Kidney (tissue), 14 donors: Measurements from ENCODE around the gene F2. TPM values are rescaled to one million over a fixed set of nuclear protein-coding genes. Genes with fewer than 3 reads are reported as not detected.
A peak's percentile ranks its signal among the peaks of the same experiment; 100 is the strongest.

ENCODE experiments used
- DNase-seq, 5 donors: peaks; one replicate each; pipeline ENCODE4 v3.0.0-alpha.2; 2013 to 2020
- FAIRE-seq: peaks from 2 replicates; lab custom pipeline; 2012; peaks lifted over from hg19 to GRCh38; lab: Jason Lieb, UNC
- H3K27ac ChIP-seq, 2 donors: one replicate each; pipeline ENCODE4 v1.7.0; 2013; ENCODE audit warnings: low read depth in 2 of 2, low read length in 2 of 2, inconsistent platforms in 1 of 2
- H3K27me3 ChIP-seq: one replicate; pipeline ENCODE4 v1.7.1; 2013; ENCODE audit warnings: low read length, inconsistent platforms; ENCODE audit not compliant: control insufficient read depth, insufficient read depth
- H3K36me3 ChIP-seq, 3 donors: one replicate each; pipeline versions ENCODE4 v1.7.0 to v1.7.1; 2013; ENCODE audit warnings: low read length in 3 of 3, control low read depth in 1 of 3, inconsistent platforms in 1 of 3; ENCODE audit not compliant: insufficient read depth in 3 of 3, control insufficient read depth in 2 of 3
- H3K4me1 ChIP-seq, 3 donors: one replicate each; pipeline versions ENCODE4 v1.7.0 to v1.7.1; 2013; ENCODE audit warnings: low read length in 3 of 3, inconsistent platforms in 1 of 3, low read depth in 1 of 3; ENCODE audit not compliant: control insufficient read depth in 2 of 3, insufficient read depth in 2 of 3
- H3K4me3 ChIP-seq, 3 donors: one replicate each; pipeline versions ENCODE4 v1.7.0 to v1.8.1; 2013; ENCODE audit warnings: low read length in 3 of 3, control low read depth in 1 of 3, inconsistent platforms in 1 of 3
- H3K9ac ChIP-seq, 3 donors: one replicate each; pipeline versions ENCODE4 v1.7.0 to v1.7.1; 2013; ENCODE audit warnings: low read length in 3 of 3, control low read depth in 1 of 3, inconsistent platforms in 1 of 3
- H3K9me3 ChIP-seq, 3 donors: one replicate each; pipeline versions ENCODE4 v1.7.0 to v1.7.1; 2013; ENCODE audit warnings: low read length in 3 of 3, control low read depth in 1 of 3, inconsistent platforms in 1 of 3; ENCODE audit not compliant: control insufficient read depth in 2 of 3, insufficient read depth in 1 of 3
- CTCF ChIP-seq: IDR thresholded peaks from 3 replicates; pipeline ENCODE4 v1.5.1; 2012; ENCODE audit warnings: mild to moderate bottlenecking, moderate library complexity, borderline replicate concordance; ENCODE audit not compliant: insufficient read depth; ENCODE audit errors: extremely low read depth
- intact Hi-C: fragments of 100-400 bp; cut with DNase I; formaldehyde crosslinking; loops from one replicate; pipeline ENCODE4 v1.11.1; 2022
- polyA plus RNA-seq: library from polyadenylated mRNA; stranded (reverse); fragments of 350-450 nt; fragmentation: Illumina TruSeq; extraction: RNeasy Lipid Tissue Mini Kit (QIAGEN cat#74804); gene quantifications from one replicate; pipeline ENCODE4 v1.2.3, GENCODE V29; 2014; ENCODE audit warnings: low read depth, low replicate concordance; ENCODE audit not compliant: insufficient read depth
- total RNA-seq: library from RNA; stranded (reverse); fragmentation: NEBNext Ultra II Directional; extraction: Animal tissue kit (Norgen Biotek cat#: 25700); gene quantifications from one replicate; pipeline ENCODE4 v1.2.1, GENCODE V29; 2021
- donor health status: control.
- donor health status: control.
- donor health status: control.
- donor health status: control.
- donor health status: control.
- donor health status: DM: yes; HTN: yes; CAD: no.
- donor health status: Normal renal cell carcinoma (clear cell type).

Gene F2
- total and polyA plus RNA-seq, 2 donors from 2014 or later: not detected

GRCh38 chr11:46743693-46744339 is 24.8 kb downstream of the F2 start:
- Histone ChIP-seq H3K9ac (no peak overlapping the region), H3K36me3 (peaks cover 9 to 51% (median 11%) of the 10 kb centered on the region in 3 donors), H3K27ac (no peak overlapping the region), H3K4me3 (no peak overlapping the region), H3K4me1 (no peaks in the 10 kb centered on the region), H3K9me3 (no peaks in the 10 kb centered on the region), H3K27me3 (no peaks in the 10 kb centered on the region)
- no peak for TF ChIP-seq CTCF
- intact Hi-C loops: no loop called here
- no peak for DNase-seq
- no peak for FAIRE-seq

GRCh38 chr11:46745328-46745727 is 26.3 kb downstream of the F2 start:
- no peak for FAIRE-seq
- Histone ChIP-seq H3K4me3 (no peak overlapping the region), H3K27me3 (no peaks in the 10 kb centered on the region), H3K4me1 (no peaks in the 10 kb centered on the region), H3K9ac (no peak overlapping the region), H3K36me3 (peaks cover 13 to 57% (median 16%) of the 10 kb centered on the region in 3 donors), H3K27ac (no peak overlapping the region), H3K9me3 (no peaks in the 10 kb centered on the region)
- intact Hi-C loops: no loop called here
- no peak for TF ChIP-seq CTCF
- DNase-seq: peak in 1 of 5 donors; percentile 3

GRCh38 chr11:46745995-46746394 is 27.0 kb downstream of the F2 start:
- Histone ChIP-seq H3K36me3 (peaks cover 18 to 64% (median 22%) of the 10 kb centered on the region in 3 donors), H3K4me1 (no peaks in the 10 kb centered on the region), H3K27me3 (no peaks in the 10 kb centered on the region), H3K9ac (no peak overlapping the region), H3K27ac (no peak overlapping the region), H3K9me3 (no peaks in the 10 kb centered on the region), H3K4me3 (no peak overlapping the region)
- no peak for TF ChIP-seq CTCF
- intact Hi-C loops: no loop called here
- DNase-seq: no peak
- FAIRE-seq: no peak

GRCh38 chr11:46747150-46747549 is 28.1 kb downstream of the F2 start:
- DNase-seq: peak in 1 of 5 donors; percentile 16
- Histone ChIP-seq H3K27me3 (no peaks in the 10 kb centered on the region), H3K4me3 (no peak overlapping the region), H3K9ac (no peak overlapping the region), H3K36me3 (peaks cover 22 to 64% (median 24%) of the 10 kb centered on the region in 3 donors), H3K4me1 (no peaks in the 10 kb centered on the region), H3K27ac (no peak overlapping the region), H3K9me3 (no peaks in the 10 kb centered on the region)
- no peak for FAIRE-seq
- no peak for TF ChIP-seq CTCF
- intact Hi-C loops: no loop called here
